ENCODE results near the gene SRBD1.

SRBD1 gene

DNA sequence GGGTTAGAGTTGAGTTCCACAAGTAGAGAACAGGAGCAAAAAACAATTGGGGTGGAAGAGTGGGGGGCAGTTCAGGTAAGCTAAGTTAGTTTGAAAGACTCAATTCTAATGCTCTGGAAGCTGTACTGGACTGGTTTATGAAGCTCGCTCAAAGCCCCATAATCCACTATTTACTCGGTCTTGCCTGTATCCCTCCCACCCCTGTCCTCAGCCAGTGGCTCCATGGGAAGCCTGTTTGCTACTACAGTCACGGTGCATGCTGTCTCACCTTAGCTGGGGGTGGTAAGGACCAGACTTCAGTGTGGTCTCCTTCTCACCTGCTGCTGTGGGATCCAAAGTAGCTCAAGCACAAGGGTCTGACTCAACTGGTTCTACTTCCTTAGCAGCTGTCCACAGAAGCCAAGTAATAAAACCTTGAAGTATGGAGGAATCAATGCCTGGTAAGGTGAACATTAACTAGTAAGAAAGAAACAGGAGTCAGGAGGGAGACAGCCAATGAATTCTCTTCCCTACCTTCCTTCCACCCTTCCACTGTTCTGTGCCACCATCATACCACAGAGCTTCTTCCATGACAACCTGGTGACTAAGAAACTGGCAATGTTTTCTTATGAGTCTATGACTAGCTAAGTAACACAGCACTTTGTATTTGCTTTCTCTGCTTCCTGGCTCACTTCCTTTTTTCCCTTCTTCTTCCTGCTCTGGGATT lies 230.8 kb downstream of the SRBD1 start:
- TF ChIP-seq, protein P1, sequence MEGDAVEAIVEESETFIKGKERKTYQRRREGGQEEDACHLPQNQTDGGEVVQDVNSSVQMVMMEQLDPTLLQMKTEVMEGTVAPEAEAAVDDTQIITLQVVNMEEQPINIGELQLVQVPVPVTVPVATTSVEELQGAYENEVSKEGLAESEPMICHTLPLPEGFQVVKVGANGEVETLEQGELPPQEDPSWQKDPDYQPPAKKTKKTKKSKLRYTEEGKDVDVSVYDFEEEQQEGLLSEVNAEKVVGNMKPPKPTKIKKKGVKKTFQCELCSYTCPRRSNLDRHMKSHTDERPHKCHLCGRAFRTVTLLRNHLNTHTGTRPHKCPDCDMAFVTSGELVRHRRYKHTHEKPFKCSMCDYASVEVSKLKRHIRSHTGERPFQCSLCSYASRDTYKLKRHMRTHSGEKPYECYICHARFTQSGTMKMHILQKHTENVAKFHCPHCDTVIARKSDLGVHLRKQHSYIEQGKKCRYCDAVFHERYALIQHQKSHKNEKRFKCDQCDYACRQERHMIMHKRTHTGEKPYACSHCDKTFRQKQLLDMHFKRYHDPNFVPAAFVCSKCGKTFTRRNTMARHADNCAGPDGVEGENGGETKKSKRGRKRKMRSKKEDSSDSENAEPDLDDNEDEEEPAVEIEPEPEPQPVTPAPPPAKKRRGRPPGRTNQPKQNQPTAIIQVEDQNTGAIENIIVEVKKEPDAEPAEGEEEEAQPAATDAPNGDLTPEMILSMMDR (IDR thresholded peaks at IDR 0.05; ENCODE audit: control insufficient read depth, insufficient read depth, low read depth, low read length, missing control alignments) = no peak
- no peak for DNase-seq (ENCODE audit: low read depth)
- no peak overlapping the region for H3K4me3 ChIP-seq (ENCODE audit: control insufficient read depth, low read depth, low read length)

DNA sequence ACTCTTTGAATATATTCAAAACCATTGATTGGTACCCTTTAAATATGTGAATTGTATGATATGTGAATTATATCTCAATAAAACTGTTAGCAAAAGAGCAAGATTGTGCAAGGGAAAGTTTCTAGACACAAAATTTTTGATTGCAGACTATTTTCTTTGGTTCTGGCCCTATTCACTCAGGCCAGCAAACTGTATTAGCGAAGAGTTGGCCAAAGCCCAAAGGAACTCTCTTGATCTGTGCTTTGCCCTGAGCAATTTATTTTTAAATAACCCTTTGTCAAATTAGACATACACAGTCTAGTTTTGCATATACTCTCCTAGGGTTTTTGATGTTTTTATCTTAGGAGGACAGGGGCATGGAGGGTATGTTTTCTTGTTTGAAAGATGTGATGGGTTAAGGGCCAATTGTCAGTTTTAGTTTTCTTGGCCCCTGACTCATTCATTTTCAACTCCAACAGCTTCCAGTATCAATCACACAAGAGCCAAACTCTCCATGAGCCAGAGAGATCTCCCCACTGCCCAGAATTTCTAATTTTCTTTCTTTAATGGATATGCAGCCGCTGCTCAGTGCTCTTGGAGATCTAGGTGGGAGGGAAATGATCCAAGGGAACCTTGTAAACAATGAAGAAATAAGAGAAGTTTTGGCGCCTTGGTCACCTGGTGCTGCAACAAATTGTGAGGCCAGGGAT lies 231.5 kb downstream of the SRBD1 start:
- no peak overlapping the region for H3K4me3 ChIP-seq (ENCODE audit: control insufficient read depth, low read depth, low read length)
- DNase-seq (ENCODE audit: low read depth) = no peak
- TF ChIP-seq, protein P1 (IDR thresholded peaks at IDR 0.05; ENCODE audit: control insufficient read depth, insufficient read depth, low read depth, low read length, missing control alignments) = no peak

DNA sequence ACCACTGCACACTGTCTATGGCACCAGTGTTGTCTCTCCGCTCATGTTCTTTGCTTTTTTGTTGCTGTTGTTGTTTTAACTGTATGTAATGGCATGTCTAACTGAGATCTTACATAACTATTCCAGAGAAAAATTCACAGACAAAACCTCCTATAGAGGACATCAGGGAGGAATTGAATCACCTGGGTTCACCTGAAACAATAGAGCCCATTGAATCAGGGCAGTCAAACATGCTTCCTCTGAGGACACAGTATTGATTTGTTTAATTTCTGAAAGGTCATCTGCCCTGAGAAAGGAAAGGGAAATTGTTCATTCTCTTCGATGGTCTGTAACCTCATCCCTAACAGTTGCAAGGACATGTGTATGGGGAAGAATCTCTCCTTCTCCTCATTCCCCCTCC lies 237.5 kb downstream of the SRBD1 start:
- TF ChIP-seq, protein P1 (IDR thresholded peaks at IDR 0.05; ENCODE audit: control insufficient read depth, insufficient read depth, low read depth, low read length, missing control alignments) = no peak
- H3K4me3 ChIP-seq (ENCODE audit: control insufficient read depth, low read depth, low read length) = no peak overlapping the region
- no peak for DNase-seq (ENCODE audit: low read depth)

DNA sequence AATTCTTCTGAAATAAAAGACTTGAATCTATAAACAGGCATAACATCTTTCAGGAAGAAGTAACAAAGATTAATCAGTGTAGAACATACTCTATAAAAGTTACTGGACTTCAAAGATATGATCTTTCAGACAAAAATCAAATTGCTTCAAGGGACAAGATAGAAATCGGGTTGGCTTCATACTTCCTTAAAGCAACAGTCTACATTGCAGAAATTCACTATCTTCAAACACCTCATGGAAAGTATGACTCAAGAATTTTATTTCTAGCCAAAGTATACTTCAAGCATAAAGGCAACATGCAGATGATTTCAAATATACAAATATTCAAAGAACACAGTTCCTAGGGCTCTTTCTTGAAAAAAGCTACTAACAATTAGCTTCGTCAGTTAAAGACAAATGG lies 240.7 kb downstream of the SRBD1 start:
- H3K4me3 ChIP-seq (ENCODE audit: control insufficient read depth, low read depth, low read length) = no peak overlapping the region
- TF ChIP-seq, protein P1 (IDR thresholded peaks at IDR 0.05; ENCODE audit: control insufficient read depth, insufficient read depth, low read depth, low read length, missing control alignments) = no peak
- no peak for DNase-seq (ENCODE audit: low read depth)

DNA sequence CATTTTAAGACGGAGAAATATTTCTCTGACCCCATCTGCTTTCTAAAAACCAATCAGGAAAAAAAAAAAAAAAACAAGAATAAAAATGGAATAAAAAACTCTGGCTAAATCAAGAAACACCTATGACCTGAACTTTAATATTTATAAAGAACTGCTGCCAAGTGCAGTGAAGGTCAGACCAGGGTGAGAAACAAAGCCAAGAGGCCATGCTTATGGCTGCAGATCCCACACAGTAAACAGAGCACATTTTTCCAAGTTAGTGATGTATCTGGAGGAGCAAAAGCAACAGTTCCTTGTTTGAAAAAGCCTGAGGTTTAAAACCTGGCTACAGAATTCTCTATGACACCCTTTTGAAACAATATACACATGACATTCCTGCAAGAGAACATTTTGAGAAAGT lies 242.3 kb downstream of the SRBD1 start:
- no peak overlapping the region for H3K4me3 ChIP-seq (ENCODE audit: control insufficient read depth, low read depth, low read length)
- no peak for DNase-seq (ENCODE audit: low read depth)
- TF ChIP-seq, protein P1 (IDR thresholded peaks at IDR 0.05; ENCODE audit: control insufficient read depth, insufficient read depth, low read depth, low read length, missing control alignments) = no peak

DNA sequence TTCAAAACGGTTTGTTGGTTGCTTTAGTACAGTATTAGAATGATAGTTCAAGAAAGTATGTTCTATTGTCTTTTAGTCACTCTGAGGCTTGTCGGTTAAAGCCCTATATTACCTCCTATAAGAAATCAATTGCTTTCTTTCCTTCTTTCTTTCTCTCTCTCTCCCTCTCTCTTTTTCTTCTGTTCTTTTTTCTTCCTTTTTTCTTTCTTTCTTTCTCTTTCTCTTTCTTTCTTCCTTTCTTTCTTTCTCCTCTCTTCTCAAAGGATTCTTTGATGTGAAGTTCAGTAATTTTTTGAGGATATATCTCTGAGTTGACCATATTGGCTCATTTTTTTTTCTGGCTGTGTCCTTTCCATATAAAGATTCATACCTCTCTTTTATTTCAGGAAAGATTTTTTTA lies 249.4 kb downstream of the SRBD1 start:
- TF ChIP-seq, protein P1 (IDR thresholded peaks at IDR 0.05; ENCODE audit: control insufficient read depth, insufficient read depth, low read depth, low read length, missing control alignments) = no peak
- no peak for DNase-seq (ENCODE audit: low read depth)
- H3K4me3 ChIP-seq (ENCODE audit: control insufficient read depth, low read depth, low read length) = no peak overlapping the region

Data from AG09309 (cell line).